Measurements from ENCODE around the gene IFITM5. TPM values are rescaled to one million over a fixed set of nuclear protein-coding genes. Genes with fewer than 3 reads are reported as not detected.
"Not testable (repeated sequence)": the region's sequence is repeated elsewhere in the genome, so short reads cannot be mapped to it uniquely, and the experiment has no call there.

The IFITM5 gene
- polyA plus RNA-seq, 4 donors = 0.18 to 0.49 (median 0.35) TPM; not detected in 1

DNA sequence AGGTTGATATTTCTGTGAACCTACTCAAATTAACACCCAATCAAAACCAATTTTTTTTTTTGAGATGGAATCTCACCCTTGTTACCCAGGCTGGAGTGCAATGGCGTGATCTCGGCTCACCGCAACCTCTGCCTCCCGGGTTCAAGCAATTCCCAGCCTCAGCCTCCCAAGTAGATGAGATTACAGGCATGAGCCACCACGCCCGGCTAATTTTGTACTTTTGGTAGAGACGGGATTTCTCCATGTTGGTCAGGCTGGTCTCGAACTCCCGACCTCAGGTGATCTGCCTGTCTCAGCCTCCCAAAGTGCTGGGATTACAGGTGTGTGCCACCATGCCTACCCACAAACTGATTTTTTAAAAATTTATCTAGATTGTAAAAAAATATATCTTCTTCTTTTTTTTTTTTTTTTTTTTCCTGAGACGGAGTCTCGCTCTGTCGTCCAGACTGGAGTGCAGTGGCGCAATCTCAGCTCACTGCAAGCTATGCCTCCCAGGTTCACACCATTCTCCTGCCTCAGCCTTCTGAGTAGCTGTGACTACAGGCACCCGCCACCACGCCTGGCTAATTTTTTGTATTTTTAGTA is 29.3 kb upstream of the IFITM5 start:
- not testable (repeated sequence) for DNase-seq (ENCODE audit: low read depth in 4 of 4, low spot score in 3 of 4)

GRCh38 chr11:328012-328411 is 28.7 kb upstream of the IFITM5 start:
- no peak for DNase-seq (ENCODE audit: low read depth in 4 of 4, low spot score in 3 of 4)

DNA sequence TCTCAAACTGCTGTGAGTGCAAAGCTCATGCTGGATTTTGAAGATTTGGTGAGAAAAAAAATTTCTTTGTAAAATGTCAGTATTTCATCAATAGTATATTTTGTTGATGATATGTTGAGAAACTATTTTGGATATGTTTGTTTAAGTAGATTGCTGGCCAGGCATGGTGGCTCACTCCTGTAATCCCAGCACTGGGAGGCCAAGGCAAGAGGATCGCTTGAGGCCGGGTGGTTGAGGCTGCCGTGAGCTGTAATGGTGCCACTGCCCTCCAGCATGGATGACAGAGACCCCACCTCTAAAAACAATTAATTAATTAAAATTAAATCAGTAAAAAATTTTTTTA is 28.2 kb upstream of the IFITM5 start:
- no peak for DNase-seq (ENCODE audit: low read depth in 4 of 4, low spot score in 3 of 4)

DNA sequence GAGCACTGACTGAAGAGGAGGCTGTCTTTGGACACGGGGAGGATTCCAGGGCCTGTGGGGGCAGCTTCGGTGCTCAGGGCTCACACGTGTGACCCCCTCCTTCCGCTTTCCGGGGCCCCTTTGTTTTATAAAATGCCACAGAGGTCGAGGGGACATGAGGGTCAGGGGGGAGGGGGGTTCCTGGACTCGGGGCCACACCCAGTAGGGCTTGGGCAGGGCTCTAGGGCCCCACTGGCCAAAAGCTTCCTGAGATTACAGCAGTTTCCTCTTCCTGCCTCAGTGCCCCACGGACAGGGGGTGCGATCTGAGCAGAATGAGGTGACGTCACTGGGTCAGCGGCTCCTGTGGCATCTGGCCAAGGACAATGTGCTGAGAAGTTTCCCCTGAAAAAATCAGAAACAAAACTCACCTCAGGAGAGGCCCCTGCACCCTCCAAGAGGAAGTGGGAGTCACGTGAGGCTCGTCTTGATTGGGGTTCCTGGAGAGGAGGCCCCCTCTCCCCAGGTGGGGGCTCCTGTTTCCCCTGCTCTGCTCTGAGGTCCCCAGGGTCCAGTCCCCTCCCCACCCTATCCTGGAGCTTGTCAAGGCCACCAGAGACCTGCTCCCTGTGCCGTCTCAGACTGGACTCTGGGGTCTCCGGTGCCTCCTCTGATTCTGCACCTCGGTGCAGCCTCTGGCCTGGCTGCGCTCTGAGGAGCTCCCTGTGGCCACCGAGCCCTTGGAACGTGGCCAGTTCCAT is 27.7 kb upstream of the IFITM5 start:
- no peak for DNase-seq (ENCODE audit: low read depth in 4 of 4, low spot score in 3 of 4)

GRCh38 chr11:326592-326841 is 27.2 kb upstream of the IFITM5 start:
- DNase-seq (ENCODE audit: low read depth in 4 of 4, low spot score in 3 of 4) = no peak

GRCh38 chr11:325796-326591 is 26.7 kb upstream of the IFITM5 start:
- DNase-seq (ENCODE audit: low read depth in 4 of 4, low spot score in 3 of 4) = no peak

DNA sequence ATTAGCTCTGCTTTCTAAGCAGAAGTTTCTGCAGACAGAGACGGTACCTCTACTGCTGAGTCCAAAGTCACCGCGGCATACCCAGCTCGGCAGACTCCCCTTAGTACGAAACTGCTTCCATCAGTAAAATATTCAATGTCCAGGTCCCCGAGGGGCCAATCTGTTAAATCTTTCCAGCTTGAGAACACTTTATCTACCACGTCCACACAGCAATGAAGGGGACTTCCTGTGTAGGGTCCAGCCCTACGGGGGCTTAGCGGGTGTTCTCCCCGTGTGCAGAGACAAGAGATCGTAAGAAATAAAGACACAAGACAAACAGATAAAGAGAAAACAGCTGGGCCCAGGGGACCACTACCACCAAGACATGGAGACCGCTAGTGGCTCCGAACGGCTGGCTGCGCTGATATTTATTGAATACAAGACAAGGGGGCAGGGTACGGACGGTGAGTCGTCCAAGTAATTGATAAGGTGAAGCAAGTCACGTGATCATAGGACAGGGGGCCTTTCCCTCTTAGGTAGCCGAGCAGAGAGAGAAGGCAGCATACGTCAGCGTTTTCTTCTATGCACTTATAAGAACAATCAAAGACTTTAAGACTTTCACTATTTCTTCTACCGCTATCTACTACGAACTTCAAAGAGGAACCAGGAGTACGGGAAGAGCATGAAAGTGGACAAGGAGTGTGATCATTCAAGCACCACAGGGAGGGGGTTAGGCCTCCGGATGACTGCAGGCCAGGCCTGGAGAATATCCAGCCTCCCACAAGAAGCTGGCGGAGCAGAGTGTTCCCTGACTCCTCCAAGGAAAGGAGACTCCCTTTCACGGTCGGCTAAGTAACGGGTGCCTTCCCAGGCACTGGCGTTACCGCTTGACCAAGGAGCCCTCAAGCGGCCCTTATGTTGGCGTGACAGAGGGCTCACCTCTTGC is 25.5 kb upstream of the IFITM5 start:
- DNase-seq (ENCODE audit: low read depth in 4 of 4, low spot score in 3 of 4) = not testable (repeated sequence)

DNA sequence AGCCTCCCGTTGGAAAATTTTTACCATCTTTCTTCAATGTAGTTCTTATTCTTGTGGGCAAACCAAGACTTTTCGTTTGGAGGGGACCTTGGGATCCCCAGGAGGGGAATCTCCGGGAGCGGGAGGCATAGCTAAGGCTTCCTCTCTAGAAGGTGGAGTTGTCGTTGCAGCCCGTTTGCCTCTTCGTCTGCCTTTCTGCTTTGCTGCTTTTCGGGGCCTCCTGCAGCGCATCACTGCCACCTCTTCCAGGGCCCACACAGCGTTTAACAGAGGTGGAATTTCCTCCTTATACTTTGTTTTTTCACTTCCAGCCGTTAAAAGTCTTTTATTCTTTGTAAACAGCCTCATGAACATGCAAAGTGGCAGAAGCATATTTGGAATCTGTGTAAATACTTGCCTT is 24.8 kb upstream of the IFITM5 start:
- DNase-seq (ENCODE audit: low read depth in 4 of 4, low spot score in 3 of 4) = no peak

- DNase-seq (ENCODE audit: low read depth in 4 of 4, low spot score in 3 of 4) = not testable (repeated sequence)
Measured at GRCh38 chr11:319888-320273, 20.6 kb upstream of the IFITM5 start.

DNA sequence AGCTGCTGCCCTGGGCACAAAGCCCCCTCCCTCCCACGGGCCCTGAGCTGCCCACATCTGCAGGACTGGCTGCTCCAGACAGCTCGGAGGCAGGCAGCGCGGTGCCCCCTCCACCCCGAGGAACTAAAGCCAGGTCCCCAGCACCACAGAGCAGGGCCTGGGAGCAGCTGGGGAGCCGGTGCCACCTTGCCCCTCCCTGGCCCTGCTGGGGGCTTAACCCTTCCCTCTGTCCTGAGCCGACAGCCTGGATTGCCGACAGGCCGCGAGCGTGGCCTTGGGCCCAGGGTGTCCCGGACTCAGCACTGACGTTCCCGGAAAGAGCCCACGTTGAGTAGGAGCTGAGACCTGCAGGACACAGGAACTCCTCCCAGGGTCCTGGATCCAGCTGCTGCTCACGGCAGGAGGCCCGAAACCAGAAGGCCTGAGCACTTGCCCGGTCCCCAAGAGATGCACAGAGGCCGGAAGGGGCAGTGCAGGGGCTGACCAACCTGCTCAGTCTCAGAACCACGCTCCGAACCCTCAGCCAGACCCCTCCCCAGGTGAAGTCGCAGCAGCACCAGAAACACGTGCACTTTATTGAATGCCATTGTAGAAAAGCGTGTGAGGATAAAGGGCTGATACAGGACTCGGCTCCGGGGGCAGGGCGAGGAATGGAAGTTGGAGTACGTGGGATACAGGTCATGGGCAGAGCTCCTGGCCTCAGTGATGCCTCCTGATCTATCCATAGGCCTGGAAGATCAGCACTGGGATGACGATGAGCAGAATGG is 20.0 kb upstream of the IFITM5 start:
- not testable (repeated sequence) for DNase-seq (ENCODE audit: low read depth in 4 of 4, low spot score in 3 of 4)

- DNase-seq (ENCODE audit: low read depth in 4 of 4, low spot score in 3 of 4) = not testable (repeated sequence)
Measured at GRCh38 chr11:318405-319120, 19.2 kb upstream of the IFITM5 start.

GRCh38 chr11:317668-318404 is 18.5 kb upstream of the IFITM5 start:
- DNase-seq (ENCODE audit: low read depth in 4 of 4, low spot score in 3 of 4) = not testable (repeated sequence)

DNA sequence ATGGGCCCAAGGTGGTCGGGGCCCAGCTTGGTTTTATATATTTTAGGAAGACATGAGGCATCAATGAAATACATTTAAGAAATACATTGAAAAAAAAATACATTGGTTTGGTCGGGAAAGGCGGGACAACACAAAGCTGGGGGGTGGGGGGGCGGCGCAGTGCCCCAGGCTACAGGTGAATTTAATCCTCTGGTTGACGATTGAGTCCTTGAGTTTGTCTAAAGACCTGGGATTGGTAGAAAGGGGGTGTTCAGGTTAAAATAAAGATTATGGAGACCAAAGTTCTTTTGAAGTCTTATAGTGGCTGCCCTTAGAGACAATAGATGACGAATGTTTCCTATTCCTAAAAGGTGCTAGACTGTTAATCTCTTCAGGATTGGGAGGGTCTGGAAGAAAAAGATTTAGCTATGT is 17.6 kb upstream of the IFITM5 start:
- DNase-seq (ENCODE audit: low read depth in 4 of 4, low spot score in 3 of 4) = no peak

- DNase-seq (ENCODE audit: low read depth in 4 of 4, low spot score in 3 of 4) = no peak
Measured at GRCh38 chr11:316031-316701, 16.8 kb upstream of the IFITM5 start.

- no peak for DNase-seq (ENCODE audit: low read depth in 4 of 4, low spot score in 3 of 4)
Measured at GRCh38 chr11:315516-315994, 16.2 kb upstream of the IFITM5 start.

- no peak for DNase-seq (ENCODE audit: low read depth in 4 of 4, low spot score in 3 of 4)
Measured at GRCh38 chr11:315051-315481, 15.7 kb upstream of the IFITM5 start.

GRCh38 chr11:314554-314875 is 15.2 kb upstream of the IFITM5 start:
- DNase-seq (ENCODE audit: low read depth in 4 of 4, low spot score in 3 of 4) = not testable (repeated sequence)
